GM19455 (cell line): ENCODE data around the gene AKR1C1.
"Not testable (repeated sequence)": the region's sequence is repeated elsewhere in the genome, so short reads cannot be mapped to it uniquely, and the experiment has no call there.

Source experiments
- ATAC-seq: cut with Tn5 transposase; IDR thresholded peaks from one replicate; pipeline ENCODE4 v1.9.1; 2021; ENCODE audit not compliant: unreplicated experiment

The AKR1C1 gene

DNA sequence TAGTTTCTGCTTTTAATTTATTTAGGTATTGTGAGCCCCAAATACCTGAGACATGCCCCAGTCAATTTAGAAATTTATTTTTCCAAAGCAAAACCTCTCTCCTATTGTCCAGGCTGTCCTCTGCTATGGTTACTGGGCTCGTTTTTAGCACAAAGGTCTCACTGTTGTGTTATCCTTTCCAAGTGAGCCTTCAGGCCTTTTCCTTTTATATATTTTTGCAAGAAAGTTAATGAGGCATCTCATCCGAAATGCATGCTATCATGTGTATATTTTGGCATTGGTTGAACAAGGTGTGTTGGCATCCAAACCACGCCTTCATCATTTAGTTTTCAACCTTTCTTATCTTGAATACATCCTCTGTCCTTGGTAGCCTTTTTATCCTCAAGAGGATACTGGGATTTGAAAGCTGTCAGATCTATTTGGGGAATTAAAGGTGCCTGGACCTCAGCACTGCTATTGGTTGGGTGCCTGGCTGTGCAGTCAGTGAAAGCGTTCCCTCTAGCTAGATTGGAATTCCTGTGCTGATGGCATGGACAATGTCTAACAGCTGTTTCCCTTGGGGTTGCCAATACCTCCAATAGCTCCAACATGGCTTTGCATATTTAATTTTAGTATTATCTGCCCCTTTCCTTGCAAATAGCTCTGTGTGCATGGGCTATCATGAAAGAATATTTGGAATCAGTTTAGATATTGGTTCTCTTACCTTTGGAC, 51.1 kb downstream of the AKR1C1 start:
- ATAC-seq = not testable (repeated sequence)

DNA sequence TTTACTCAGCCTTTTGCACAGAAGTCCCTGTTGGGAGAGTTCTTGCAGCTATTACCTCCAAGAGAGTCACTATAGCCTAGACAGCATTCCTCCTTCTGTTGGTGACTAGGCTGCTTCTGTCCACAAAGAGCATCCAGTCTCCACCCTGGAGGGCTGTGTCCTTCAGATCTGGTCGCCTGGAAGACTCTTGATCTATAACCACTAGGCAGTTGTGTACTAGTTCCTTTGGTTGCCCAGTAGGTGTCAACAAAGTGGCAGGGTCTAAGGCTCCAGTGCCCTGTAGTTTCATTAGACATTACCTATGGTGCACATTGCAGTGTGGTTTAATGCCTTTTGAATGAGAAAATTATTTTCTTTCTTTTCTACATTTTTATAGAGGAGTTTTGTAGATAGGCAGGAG, 51.7 kb downstream of the AKR1C1 start:
- no peak for ATAC-seq

DNA sequence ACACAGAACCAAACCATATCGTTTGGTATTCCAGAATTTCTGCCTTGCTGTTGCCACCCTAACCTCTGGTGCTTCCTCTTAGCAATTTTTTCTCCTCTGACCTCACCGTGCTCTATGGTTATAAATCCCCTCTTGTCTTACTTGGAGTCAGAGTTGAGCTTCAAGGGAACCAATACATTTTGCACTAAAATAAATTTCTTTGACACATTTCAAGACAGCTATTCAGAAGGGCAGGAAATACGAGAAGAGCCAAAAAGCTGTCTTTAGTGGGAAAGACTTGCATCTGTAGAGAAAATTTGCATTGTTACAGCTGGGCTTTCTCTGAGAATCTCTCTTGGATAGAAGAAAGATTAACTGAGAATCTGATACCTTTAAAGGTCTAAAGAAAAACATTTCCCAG, 54.9 kb downstream of the AKR1C1 start:
- ATAC-seq = no peak

DNA sequence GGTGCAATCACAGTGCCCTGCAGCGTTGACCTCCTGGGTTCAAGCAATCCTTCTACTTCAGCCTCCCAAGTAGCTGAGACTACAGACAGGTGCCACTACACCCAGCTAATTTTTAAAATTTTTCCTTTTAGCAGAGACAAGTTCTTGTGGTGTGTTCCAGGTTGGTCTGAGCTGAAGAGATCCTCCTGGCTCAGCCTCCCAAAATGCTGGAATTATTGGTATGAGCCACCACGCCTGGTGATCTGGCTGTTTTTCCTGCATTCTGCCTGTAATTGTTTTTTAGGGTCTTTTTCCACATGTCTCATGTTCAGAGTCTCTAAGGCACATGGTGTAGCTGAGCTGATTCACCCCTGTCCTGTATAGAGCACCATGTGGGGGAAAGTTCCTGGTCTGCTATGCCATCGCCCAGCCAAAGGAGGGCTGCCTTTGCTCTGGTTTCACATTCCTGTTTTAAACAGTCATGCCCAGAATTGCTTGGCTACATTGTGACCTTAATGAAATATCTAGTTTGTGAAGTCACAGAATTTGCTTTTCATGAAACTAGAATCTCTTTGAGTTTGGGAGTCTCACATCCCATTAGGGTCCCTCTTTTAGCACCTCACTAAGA, 55.6 kb downstream of the AKR1C1 start:
- ATAC-seq = not testable (repeated sequence)

DNA sequence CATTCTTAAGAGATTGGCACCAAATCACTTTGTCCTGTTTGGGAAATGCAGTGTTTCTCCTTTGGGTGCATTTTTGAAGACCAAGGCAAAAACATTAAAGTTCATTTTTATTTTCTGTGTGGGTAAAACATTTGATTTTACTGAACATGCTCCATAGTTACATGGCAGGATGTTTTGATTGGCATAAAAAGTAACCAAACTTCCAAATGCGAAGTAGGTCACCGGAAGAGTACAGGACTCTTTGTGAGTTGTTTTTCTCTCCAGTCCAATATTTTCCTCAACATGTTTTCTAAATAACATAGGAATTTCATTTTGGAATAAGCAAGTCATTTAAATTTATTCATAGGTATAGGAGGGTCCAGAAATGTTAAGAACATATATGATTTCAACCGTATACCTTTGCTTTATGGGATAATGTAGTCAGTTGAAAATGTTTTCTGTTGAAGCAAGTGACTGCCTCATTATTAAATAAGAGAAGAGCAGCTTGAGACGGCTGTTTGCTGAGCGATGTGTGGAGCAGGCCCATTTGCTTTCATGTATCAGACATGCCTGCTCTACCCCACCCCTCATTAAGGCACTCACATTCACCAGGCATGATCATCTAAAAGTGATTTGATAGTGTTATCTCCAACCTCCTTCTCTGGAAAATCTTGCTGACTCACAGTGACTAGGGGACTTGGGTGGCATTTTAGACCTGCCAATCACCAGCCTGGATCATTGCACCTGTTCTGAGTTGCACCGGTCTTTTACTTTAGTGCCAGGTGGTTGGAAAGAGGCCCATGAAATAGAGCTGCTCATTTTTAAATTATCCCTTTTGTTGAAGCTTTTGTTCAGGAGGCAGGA, 56.8 kb downstream of the AKR1C1 start:
- not testable (repeated sequence) for ATAC-seq

DNA sequence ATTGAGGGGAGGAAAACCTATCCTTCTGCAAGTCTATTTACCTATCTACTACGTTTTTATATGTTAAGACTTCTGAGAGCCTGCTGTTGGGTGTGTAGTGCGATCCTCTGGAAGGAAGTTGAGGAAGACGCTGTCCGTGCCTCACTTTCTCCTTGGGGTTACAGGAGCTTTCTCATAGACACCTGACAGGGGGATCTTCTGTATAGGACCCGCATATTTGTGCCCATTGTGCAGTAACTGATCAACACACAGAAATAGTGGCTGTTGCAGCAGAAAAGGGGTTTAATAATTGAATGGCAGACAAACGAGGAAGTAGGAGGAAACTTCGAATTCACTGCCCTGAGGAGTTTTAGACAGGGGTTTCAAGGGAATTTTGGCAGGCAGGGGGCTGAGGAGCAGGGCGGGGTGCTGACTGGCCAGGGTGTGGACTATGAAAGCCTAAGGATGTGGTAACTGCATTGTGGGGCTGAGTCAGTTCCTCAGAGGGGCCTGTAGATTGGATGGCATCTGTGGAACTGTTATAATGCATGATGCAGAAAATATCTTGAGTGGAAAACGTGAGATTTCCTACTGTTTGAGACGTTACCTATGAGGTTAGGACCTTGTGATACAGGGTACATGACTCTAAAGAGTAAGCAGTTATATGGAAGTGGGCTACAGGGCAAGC, 58.5 kb downstream of the AKR1C1 start:
- not testable (repeated sequence) for ATAC-seq

DNA sequence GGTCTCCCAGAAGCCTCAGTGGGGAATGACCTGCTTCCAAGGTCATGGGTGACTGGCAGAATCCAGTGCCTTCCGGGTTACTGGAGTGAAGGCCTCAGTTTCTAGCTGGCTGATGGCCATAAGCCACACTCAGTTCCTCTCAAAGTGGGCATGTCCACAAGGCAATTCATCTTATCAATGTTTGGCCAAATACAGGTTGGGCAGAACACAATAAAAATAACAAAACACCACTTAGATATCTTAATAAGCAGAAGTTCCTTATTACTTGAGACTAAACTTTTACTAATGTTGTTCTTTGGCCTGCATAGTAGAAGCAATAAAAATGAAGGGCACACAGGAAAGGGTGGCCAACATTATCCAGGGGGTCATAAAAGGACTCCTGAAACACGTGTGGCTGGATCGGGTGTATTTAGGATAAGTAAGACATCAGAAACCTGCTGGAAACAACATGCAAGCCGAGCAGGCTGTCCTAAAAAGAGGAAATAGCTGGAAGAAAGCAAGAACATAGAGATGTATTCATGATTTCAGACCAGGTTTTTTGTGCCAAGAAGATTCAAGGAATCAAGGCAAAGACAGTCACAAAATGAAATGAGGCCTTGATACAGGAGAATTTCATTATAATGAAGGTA, 60.1 kb downstream of the AKR1C1 start:
- ATAC-seq = no peak

DNA sequence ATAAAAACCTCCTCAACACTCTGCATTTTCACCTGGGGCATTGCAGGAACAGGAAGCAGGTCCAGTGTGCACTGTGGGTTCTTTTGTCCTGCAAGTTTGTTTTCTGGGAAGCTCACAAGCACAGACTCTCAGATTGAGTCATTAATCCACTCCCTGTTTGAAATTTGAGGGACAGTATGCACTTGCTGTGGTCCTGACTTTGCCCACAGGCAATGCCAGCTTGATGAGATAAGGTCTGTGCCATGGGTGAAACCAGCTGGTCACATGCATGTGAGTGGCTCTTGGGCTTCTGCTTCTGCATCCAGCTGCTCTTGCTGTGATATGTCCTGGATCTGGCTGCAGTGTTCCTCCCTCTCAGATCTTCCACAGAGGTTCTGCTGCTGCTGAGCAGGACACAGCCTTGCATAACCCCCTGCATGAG, 62.3 kb downstream of the AKR1C1 start:
- ATAC-seq = not testable (repeated sequence)

DNA sequence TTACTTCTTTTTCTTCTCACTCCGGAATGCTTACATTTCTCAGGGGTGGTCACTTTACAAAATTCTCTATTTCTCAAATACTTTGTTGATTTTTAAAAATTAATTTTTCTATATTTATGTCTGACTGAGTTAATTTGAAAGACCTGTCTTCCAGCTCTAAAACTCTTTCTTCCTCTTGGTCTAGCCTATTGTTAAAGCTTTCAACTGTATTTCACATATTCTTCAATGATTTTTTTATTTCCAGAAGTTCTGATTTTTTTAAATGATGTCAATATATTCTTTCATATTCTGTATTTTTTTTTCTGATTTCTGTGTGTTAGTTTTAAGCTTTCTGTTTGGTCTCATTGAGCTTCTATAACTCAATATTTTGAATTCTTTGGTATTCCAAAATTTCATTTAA, 67.8 kb downstream of the AKR1C1 start:
- ATAC-seq = no peak

DNA sequence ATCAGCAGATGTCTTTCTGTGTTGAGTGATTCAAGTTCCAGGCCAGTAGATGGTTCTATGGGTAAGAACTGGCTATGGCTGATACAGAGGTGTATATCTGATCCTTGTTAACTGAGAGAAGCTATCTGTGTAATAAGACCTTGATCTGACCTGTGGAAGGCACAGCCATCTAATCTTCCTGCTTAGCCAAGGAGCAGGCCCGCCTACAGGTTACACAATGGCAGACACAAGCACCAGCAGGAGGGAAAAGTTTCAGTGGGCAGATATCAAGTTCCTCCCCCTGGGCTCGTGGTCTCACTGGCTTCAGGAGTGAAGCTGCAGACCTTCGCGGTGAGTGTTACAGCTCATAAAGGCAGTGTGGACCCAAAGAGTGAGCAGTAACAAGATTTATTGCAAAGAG, 68.4 kb downstream of the AKR1C1 start:
- not testable (repeated sequence) for ATAC-seq

DNA sequence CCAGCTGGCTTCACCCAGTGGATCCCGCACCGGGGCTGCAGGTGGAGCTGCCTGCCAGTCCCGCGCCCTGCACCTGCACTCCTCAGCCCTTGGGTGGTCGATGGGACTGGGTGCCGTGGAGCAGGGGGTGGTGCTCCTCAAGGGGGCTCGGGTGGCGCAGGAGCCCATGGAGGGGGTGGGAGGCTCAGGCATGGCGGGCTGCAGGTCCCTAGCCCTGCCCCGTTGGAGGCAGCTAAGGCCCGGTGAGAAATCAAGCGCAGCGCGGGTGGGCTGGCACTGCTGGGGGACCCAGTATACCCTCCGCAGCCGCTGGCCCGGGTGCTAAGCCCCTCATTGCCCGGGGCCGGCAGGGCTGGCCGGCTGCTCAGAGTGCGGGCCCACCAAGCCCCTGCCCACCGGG, 69.2 kb downstream of the AKR1C1 start:
- ATAC-seq = not testable (repeated sequence)
